ENCODE data around the gene TNRC6B. TPM values are rescaled to one million over a fixed set of nuclear protein-coding genes. Genes with fewer than 3 reads are reported as not detected.

TNRC6B gene
- total RNA-seq, 2 experiments from 2014 or later: 37.0 to 63.7 TPM

GRCh38 chr22:40235308-40235707, 57.6 kb downstream of the TNRC6B start:
- CTCF ChIA-PET (ENCODE audit: unreplicated experiment): no interaction called here
- H3K36me3 ChIP-seq (ENCODE audit: insufficient read depth, low read length): peaks cover 3% of the 10 kb centered on the region
- DNase-seq (ENCODE audit: low spot score): no peak
- peaks cover 27% of the 10 kb centered on the region; the same call in 1 of the 2 replicates for H3K79me2 ChIP-seq (ENCODE audit: insufficient read depth, low read depth, low read length)
- H3K4me1 ChIP-seq (ENCODE audit: insufficient read depth, low read length, poor library complexity, severe bottlenecking): no peaks in the 10 kb centered on the region
- no peak overlapping the region for H2AFZ ChIP-seq (ENCODE audit: low read length)
- H3K27ac ChIP-seq (ENCODE audit: low read depth, low read length, poor library complexity, severe bottlenecking): no peak overlapping the region
- POLR2A ChIA-PET: no interaction called here
- no TSS peak for BruUV-seq (replicated peaks)
- H4K20me1 ChIP-seq (ENCODE audit: insufficient read depth, low read length): no peaks in the 10 kb centered on the region
- H3K4me2 ChIP-seq (ENCODE audit: low read length): no peak overlapping the region
- no peaks in the 10 kb centered on the region for H3K9me2 ChIP-seq (ENCODE audit: insufficient read depth, low read length)
- intact Hi-C loops (cut with micrococcal nuclease; ENCODE audit: unreplicated experiment): no loop called here
- TF ChIP-seq EZH2phosphoT487 (IDR thresholded peaks at IDR 0.05; ENCODE audit: borderline replicate concordance, low read depth, low read length) (no peak), CTCF (conservative IDR thresholded peaks at IDR 0.05; ENCODE audit: low read length) (no peak)
- H3K9me3 ChIP-seq (ENCODE audit: low read length): no peaks in the 10 kb centered on the region
- H3K4me3 ChIP-seq (ENCODE audit: low read depth, low read length, poor library complexity, severe bottlenecking): no peak overlapping the region

DNA sequence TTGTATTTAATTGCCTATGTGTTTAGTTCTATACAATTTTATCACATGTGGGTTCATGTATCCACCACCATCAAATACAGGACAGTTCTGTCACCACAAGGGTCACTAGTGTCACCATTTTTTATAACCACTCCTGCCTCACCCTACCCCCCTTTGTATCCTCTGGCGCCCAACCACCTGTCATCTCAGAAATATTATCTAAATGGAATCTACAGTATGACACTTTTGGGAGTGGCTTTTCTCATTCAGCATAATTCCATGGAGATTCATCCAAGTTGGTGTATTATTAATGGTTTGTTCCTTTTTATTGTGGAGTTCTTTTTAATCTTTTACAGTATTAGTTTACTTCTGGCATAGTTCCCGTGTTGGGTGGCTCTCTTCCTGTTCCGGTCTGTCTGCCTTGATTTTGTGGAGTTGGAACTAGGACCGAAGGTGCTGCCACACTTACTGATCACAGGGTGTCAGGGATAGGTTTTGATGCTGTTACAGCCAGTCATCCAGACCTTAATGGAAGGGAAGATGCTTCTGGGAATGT, 58.5 kb downstream of the TNRC6B start:
- ChIA-PET POLR2A (no interaction called here), CTCF (ENCODE audit: unreplicated experiment) (no interaction called here)
- no peaks in the 10 kb centered on the region; the same call in 1 of the 2 replicates for H3K36me3 ChIP-seq (ENCODE audit: insufficient read depth, low read length)
- H3K79me2 ChIP-seq (ENCODE audit: insufficient read depth, low read depth, low read length): peaks cover 23% of the 10 kb centered on the region; the same call in 1 of the 2 replicates
- TF ChIP-seq EZH2phosphoT487 (IDR thresholded peaks at IDR 0.05; ENCODE audit: borderline replicate concordance, low read depth, low read length): no peak
- TF ChIP-seq CTCF (conservative IDR thresholded peaks at IDR 0.05; ENCODE audit: low read length): no peak
- no TSS peak for BruUV-seq (replicated peaks)
- no peak overlapping the region for H2AFZ ChIP-seq (ENCODE audit: low read length)
- no peak for DNase-seq (ENCODE audit: low spot score)
- H3K9me2 ChIP-seq (ENCODE audit: insufficient read depth, low read length): no peaks in the 10 kb centered on the region
- no peak overlapping the region for H3K4me2 ChIP-seq (ENCODE audit: low read length)
- H3K4me1 ChIP-seq (ENCODE audit: insufficient read depth, low read length, poor library complexity, severe bottlenecking): no peaks in the 10 kb centered on the region
- intact Hi-C loops (cut with micrococcal nuclease; ENCODE audit: unreplicated experiment): no loop called here
- no peak overlapping the region for H3K27ac ChIP-seq (ENCODE audit: low read depth, low read length, poor library complexity, severe bottlenecking)
- H3K9me3 ChIP-seq (ENCODE audit: low read length): no peaks in the 10 kb centered on the region
- H4K20me1 ChIP-seq (ENCODE audit: insufficient read depth, low read length): 0 out of 2 replicates have a peak, but pooled peaks cover 2% of the 10 kb centered on the region
- H3K4me3 ChIP-seq (ENCODE audit: low read depth, low read length, poor library complexity, severe bottlenecking): no peak overlapping the region

DNA sequence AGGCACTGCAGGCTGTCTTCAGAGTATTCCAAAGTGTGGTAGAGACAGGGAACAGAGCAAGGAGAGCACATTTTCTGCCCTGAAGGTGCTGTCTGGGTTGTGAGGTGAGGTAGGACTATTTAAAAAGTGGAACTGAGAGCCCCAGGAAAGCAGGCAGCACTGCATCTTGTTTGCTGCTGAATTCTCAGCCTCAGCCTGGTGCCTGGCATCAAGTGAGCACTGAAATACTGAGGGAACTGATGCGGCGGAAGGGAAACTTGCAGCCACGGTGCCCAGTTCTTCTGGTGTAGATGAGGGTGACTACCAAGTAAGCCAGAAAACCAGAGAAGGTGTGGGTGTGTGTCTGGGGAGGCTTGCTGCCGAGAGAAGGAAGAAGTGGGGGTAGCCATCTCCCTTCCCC, 59.5 kb downstream of the TNRC6B start:
- peak; percentile 6 for DNase-seq (ENCODE audit: low spot score)
- no peak overlapping the region for H2AFZ ChIP-seq (ENCODE audit: low read length)
- H3K4me2 ChIP-seq (ENCODE audit: low read length): no peak overlapping the region
- no peak overlapping the region for H3K4me3 ChIP-seq (ENCODE audit: low read depth, low read length, poor library complexity, severe bottlenecking)
- ChIA-PET CTCF (ENCODE audit: unreplicated experiment) (no interaction called here), POLR2A (no interaction called here)
- TF ChIP-seq EZH2phosphoT487 (IDR thresholded peaks at IDR 0.05; ENCODE audit: borderline replicate concordance, low read depth, low read length): no peak
- TF ChIP-seq CTCF (conservative IDR thresholded peaks at IDR 0.05; ENCODE audit: low read length): no peak
- 0 out of 2 replicates have a peak, but pooled peaks cover 4% of the 10 kb centered on the region for H4K20me1 ChIP-seq (ENCODE audit: insufficient read depth, low read length)
- no peaks in the 10 kb centered on the region for H3K9me2 ChIP-seq (ENCODE audit: insufficient read depth, low read length)
- BruUV-seq (replicated peaks): no TSS peak
- H3K36me3 ChIP-seq (ENCODE audit: insufficient read depth, low read length): no peaks in the 10 kb centered on the region; the same call in 1 of the 2 replicates
- no peaks in the 10 kb centered on the region for H3K9me3 ChIP-seq (ENCODE audit: low read length)
- H3K4me1 ChIP-seq (ENCODE audit: insufficient read depth, low read length, poor library complexity, severe bottlenecking): no peaks in the 10 kb centered on the region
- peaks cover 24% of the 10 kb centered on the region; the same call in 1 of the 2 replicates for H3K79me2 ChIP-seq (ENCODE audit: insufficient read depth, low read depth, low read length)
- intact Hi-C loops (cut with micrococcal nuclease; ENCODE audit: unreplicated experiment): no loop called here
- no peak overlapping the region for H3K27ac ChIP-seq (ENCODE audit: low read depth, low read length, poor library complexity, severe bottlenecking)

All from OCI-LY7 (cell line).